HCT116 (cell line): ENCODE results near the gene NHERF2. TPM values are rescaled to one million over a fixed set of nuclear protein-coding genes. Genes with fewer than 3 reads are reported as not detected.

Experiments used
- ATAC-seq: fragments of 200-7000 bp; cut with Tn5 transposase; 2 replicates; pipeline ENCODE4 v1.9.1; 2020; ENCODE audit warnings: mild to moderate bottlenecking, moderate library complexity
- BruUV-seq: library from RNA; stranded (reverse); fragments of 400-500 nt; replicated peaks from 2 replicates; lab custom pipeline; 2021; lab: Mats Ljungman, UMichigan
- CTCF ChIA-PET: fragments of 300-600 bp; sonication (Branson Sonifier 250); formaldehyde crosslinking; loops from one replicate; lab custom pipeline; 2021; ENCODE audit warnings: antibody characterized with exemption; lab: Charles Lee
- POLR2A ChIA-PET: fragments of 300-600, 350-600 bp; sonication (Branson Sonifier 250); formaldehyde crosslinking; loops from one replicate; lab custom pipeline; 2021; ENCODE audit warnings: antibody characterized with exemption; lab: Charles Lee
- RAD21 ChIA-PET, 2 experiments: fragments of 300-600 bp; sonication (Branson Sonifier 250); formaldehyde crosslinking; loops; one replicate each; lab custom pipeline; 2023; ENCODE audit warnings: low total read pairs in 2 of 2; ENCODE audit not compliant: uncharacterized antibody in 2 of 2, unreplicated experiment in 2 of 2, low non-redundant PET in 1 of 2; lab: Charles Lee
- DNase-seq: peaks from one replicate; pipeline ENCODE4 v3.0.0-alpha.2; 2010; ENCODE audit warnings: low read depth, low spot score
- H2AFZ ChIP-seq: fragments of 200-600 bp; shearing (Covaris generic), sonication (generic); 2 replicates; pipeline ENCODE4 v1.6.1; 2017; ENCODE audit warnings: low read depth, mixed run types, mixed read lengths, antibody characterized with exemption, low read length; ENCODE audit not compliant: poor library complexity, severe bottlenecking
- H3K27ac ChIP-seq: 2 replicates; pipeline ENCODE4 v1.5.1; 2012; ENCODE audit warnings: low read depth, low read length
- H3K27me3 ChIP-seq: fragments of 200-600 bp; sonication (generic); 2 replicates; pipeline ENCODE4 v1.6.1; 2016; ENCODE audit warnings: mixed run types, low read length, mixed read lengths; ENCODE audit not compliant: insufficient read depth
- H3K36me3 ChIP-seq, 2 experiments: fragments of 200-500 bp in 1 of 2; fragments of 200-600 bp in 1 of 2; sonication (Bioruptor generic) in 1 of 2; sonication (generic) in 1 of 2; 2 replicates each; pipeline versions ENCODE4 v1.5.1 to v1.6.1; 2014 to 2016; ENCODE audit warnings: low read length in 2 of 2, inconsistent platforms in 1 of 2, mixed read lengths in 1 of 2, mixed run types in 1 of 2; ENCODE audit not compliant: insufficient read depth in 2 of 2, control insufficient read depth in 1 of 2
- H3K4me1 ChIP-seq, 2 experiments: fragments of 200-600 bp in 1 of 2; sonication (generic) in 1 of 2; 2 replicates each; pipeline versions ENCODE4 v1.5.1 to v1.6.1; 2012 to 2017; ENCODE audit warnings: low read length in 2 of 2, inconsistent platforms in 1 of 2, mild to moderate bottlenecking in 1 of 2, mixed read lengths in 1 of 2, mixed run types in 1 of 2, moderate library complexity in 1 of 2; ENCODE audit not compliant: insufficient read depth in 2 of 2, control insufficient read depth in 1 of 2
- H3K4me2 ChIP-seq: fragments of 200-600 bp; sonication (generic); 2 replicates; pipeline ENCODE4 v1.6.1; 2017; ENCODE audit warnings: mixed run types, low read length, mixed read lengths
- H3K4me3 ChIP-seq, 2 experiments: fragments of 200-600 bp in 1 of 2; sonication (generic) in 1 of 2; replicated peaks in 1 of 2; 2 replicates each; pipeline ENCODE4 v1.5.1; 2011 to 2016; ENCODE audit warnings: low read length in 2 of 2, control low read depth in 1 of 2, low read depth in 1 of 2, mild to moderate bottlenecking in 1 of 2, mixed read lengths in 1 of 2, mixed run types in 1 of 2
- H3K79me2 ChIP-seq: fragments of 200-600 bp; sonication (generic); 2 replicates; pipeline ENCODE4 v1.6.1; 2017; ENCODE audit warnings: mild to moderate bottlenecking, mixed run types, low read length, moderate library complexity, mixed read lengths; ENCODE audit not compliant: insufficient read depth
- H3K9ac ChIP-seq: fragments of 200-600 bp; sonication (generic); 2 replicates; pipeline ENCODE4 v1.6.1; 2016; ENCODE audit warnings: low read length, mixed read lengths
- H3K9me2 ChIP-seq: fragments of 200-600 bp; sonication (generic), shearing (Covaris generic); 2 replicates; pipeline ENCODE4 v1.6.1; 2017; ENCODE audit warnings: mixed run types, mild to moderate bottlenecking, moderate library complexity; ENCODE audit not compliant: insufficient read depth
- H3K9me3 ChIP-seq, 2 experiments: fragments of 200-500 bp in 1 of 2; fragments of 200-600 bp in 1 of 2; sonication (Bioruptor generic) in 1 of 2; sonication (generic) in 1 of 2; 2 replicates each; pipeline ENCODE4 v1.6.1; 2014 to 2017; ENCODE audit warnings: low read length in 2 of 2, mixed read lengths in 2 of 2, inconsistent platforms in 1 of 2, low read depth in 1 of 2, mild to moderate bottlenecking in 1 of 2, mixed run types in 1 of 2, moderate library complexity in 1 of 2; ENCODE audit not compliant: control insufficient read depth in 1 of 2, insufficient read depth in 1 of 2
- H4K20me1 ChIP-seq: fragments of 200-600 bp; sonication (generic), shearing (Covaris generic); 2 replicates; pipeline ENCODE4 v1.6.1; 2017; ENCODE audit warnings: mixed run types, mild to moderate bottlenecking, moderate library complexity; ENCODE audit not compliant: insufficient read depth
- ELF1 ChIP-seq: IDR thresholded peaks from 2 replicates; pipeline ENCODE4 v1.6.1; 2012; ENCODE audit warnings: low read depth, borderline replicate concordance
- POLR2A ChIP-seq: IDR thresholded peaks from 2 replicates; pipeline ENCODE4 v1.7.0; 2011; ENCODE audit warnings: borderline replicate concordance; ENCODE audit not compliant: insufficient read depth, insufficient read length; ENCODE audit errors: extremely low read depth
- POLR2AphosphoS5 ChIP-seq: IDR thresholded peaks from 2 replicates; pipeline ENCODE4 v1.6.1; 2011; ENCODE audit warnings: mild to moderate bottlenecking, low read depth, low read length, moderate library complexity
- SIN3A ChIP-seq: IDR thresholded peaks from 2 replicates; pipeline ENCODE4 v1.6.1; 2012; ENCODE audit warnings: low read depth
- SRF ChIP-seq: IDR thresholded peaks from 2 replicates; pipeline ENCODE4 v1.6.1; 2012; ENCODE audit warnings: low read depth
- TCF7L2 ChIP-seq: IDR thresholded peaks from 2 replicates; pipeline ENCODE4 v1.7.0; 2011; ENCODE audit warnings: borderline replicate concordance, inconsistent platforms; ENCODE audit not compliant: insufficient read depth, insufficient read length; ENCODE audit errors: extremely low read depth
- YY1 ChIP-seq: IDR thresholded peaks from 2 replicates; pipeline ENCODE4 v1.6.1; 2011; ENCODE audit warnings: low read length, low read depth, moderate library complexity, mild to moderate bottlenecking; ENCODE audit not compliant: insufficient replicate concordance; ENCODE audit errors: extremely low read depth
- ZFX ChIP-seq: fragments of 450-650 bp; IDR thresholded peaks from 2 replicates; pipeline ENCODE4 v1.6.1; 2017
- intact Hi-C: fragments of 100-400 bp; cut with micrococcal nuclease; formaldehyde crosslinking; loops from 2 replicates; pipeline ENCODE4 v1.10.0; 2022
- total RNA-seq: library from RNA; stranded (reverse); gene quantifications from one replicate; pipeline ENCODE4 v1.2.1, GENCODE V29; 2021; ENCODE audit not compliant: unreplicated experiment
- TF ChIP-seq, protein P1 (sequence below): IDR thresholded peaks from 2 replicates; pipeline ENCODE4 v1.6.1; 2012; ENCODE audit warnings: low read depth

Gene NHERF2
- total RNA-seq, 1 experiment from 2014 or later = 58.4 TPM

DNA sequence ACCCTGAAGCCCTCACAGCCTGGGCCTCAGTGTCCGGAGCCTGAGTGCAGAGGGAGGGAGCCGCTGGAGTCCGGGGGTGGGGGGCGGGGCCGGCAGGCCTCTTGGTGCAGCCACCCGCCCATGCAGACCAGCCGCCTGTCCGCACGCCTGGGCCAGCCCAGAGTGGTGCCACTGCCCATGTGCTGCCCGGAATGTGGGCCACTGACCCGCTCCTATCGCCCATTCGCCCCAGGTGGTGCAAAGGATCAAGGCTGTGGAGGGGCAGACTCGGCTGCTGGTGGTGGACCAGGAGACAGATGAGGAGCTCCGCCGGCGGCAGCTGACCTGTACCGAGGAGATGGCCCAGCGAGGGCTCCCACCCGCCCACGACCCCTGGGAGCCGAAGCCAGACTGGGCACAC, 2.6 kb downstream of the NHERF2 start:
- no peaks in the 10 kb centered on the region for H3K27me3 ChIP-seq
- no peak overlapping the region for H3K9ac ChIP-seq
- no peaks in the 10 kb centered on the region for H3K36me3 ChIP-seq
- H3K27ac ChIP-seq = no peak overlapping the region
- intact Hi-C loops = loop anchor here (10.0 kb wide), 1 partner anchor 225 kb away; the partner anchor contains the start of gene ECI1
- TF ChIP-seq ZFX (no peak), SRF (no peak), TCF7L2 (no peak), POLR2AphosphoS5 (no peak), SIN3A (no peak), YY1 (no peak), POLR2A (no peak), ELF1 (no peak)
- TF ChIP-seq, protein P1, sequence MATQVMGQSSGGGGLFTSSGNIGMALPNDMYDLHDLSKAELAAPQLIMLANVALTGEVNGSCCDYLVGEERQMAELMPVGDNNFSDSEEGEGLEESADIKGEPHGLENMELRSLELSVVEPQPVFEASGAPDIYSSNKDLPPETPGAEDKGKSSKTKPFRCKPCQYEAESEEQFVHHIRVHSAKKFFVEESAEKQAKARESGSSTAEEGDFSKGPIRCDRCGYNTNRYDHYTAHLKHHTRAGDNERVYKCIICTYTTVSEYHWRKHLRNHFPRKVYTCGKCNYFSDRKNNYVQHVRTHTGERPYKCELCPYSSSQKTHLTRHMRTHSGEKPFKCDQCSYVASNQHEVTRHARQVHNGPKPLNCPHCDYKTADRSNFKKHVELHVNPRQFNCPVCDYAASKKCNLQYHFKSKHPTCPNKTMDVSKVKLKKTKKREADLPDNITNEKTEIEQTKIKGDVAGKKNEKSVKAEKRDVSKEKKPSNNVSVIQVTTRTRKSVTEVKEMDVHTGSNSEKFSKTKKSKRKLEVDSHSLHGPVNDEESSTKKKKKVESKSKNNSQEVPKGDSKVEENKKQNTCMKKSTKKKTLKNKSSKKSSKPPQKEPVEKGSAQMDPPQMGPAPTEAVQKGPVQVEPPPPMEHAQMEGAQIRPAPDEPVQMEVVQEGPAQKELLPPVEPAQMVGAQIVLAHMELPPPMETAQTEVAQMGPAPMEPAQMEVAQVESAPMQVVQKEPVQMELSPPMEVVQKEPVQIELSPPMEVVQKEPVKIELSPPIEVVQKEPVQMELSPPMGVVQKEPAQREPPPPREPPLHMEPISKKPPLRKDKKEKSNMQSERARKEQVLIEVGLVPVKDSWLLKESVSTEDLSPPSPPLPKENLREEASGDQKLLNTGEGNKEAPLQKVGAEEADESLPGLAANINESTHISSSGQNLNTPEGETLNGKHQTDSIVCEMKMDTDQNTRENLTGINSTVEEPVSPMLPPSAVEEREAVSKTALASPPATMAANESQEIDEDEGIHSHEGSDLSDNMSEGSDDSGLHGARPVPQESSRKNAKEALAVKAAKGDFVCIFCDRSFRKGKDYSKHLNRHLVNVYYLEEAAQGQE = no peak
- TF ChIP-seq, all 23 proteins: peak for 0
- DNase-seq = no peak
- no peaks in the 10 kb centered on the region for H4K20me1 ChIP-seq
- H2AFZ ChIP-seq = no peak overlapping the region
- no peaks in the 10 kb centered on the region for H3K9me2 ChIP-seq
- peaks cover 14% of the 10 kb centered on the region; the same call in 1 of the 2 replicates for H3K79me2 ChIP-seq
- ATAC-seq = no peak
- no peak overlapping the region for H3K4me3 ChIP-seq
- ChIA-PET CTCF (no interaction called here), POLR2A (no interaction called here), RAD21 (interaction anchor here in 1 of 2 experiments (0.7 kb wide), 1 partner anchor 174 kb away, joined by 4 read pairs; no protein-coding TSS in a partner anchor)
- no peak overlapping the region for H3K4me2 ChIP-seq
- BruUV-seq = no TSS peak
- peaks cover 11 to 26% of the 10 kb centered on the region in 2 experiments for H3K4me1 ChIP-seq
- H3K9me3 ChIP-seq = no peaks in the 10 kb centered on the region
